H1 (cell line): Measurements from ENCODE around the gene STX2. TPM values are rescaled to one million over a fixed set of nuclear protein-coding genes. Genes with fewer than 3 reads are reported as not detected.

Experiments
- CTCF ChIA-PET: fragments of 300-600 bp; sonication (Branson Sonifier 250); formaldehyde crosslinking; loops from one replicate; lab custom pipeline; 2021; ENCODE audit not compliant: partially characterized antibody; lab: Charles Lee
- POLR2A ChIA-PET: fragments of 300-600 bp; sonication (Branson Sonifier 250); formaldehyde crosslinking; loops from one replicate; lab custom pipeline; 2021; ENCODE audit warnings: inconsistent platforms; ENCODE audit not compliant: partially characterized antibody; lab: Charles Lee
- DNase-seq, 2 experiments: peaks; one replicate each; pipeline versions ENCODE4 v3.0.0 to v3.0.0-alpha.2; 2010 to 2022; ENCODE audit warnings: low spot score in 2 of 2, low read depth in 1 of 2, mixed read lengths in 1 of 2
- FAIRE-seq: peaks from 2 replicates; lab custom pipeline; 2011; peaks lifted over from hg19 to GRCh38; lab: Jason Lieb, UNC
- H2AFZ ChIP-seq: 2 replicates; pipeline ENCODE4 v1.8.1; 2012; ENCODE audit warnings: low read length, inconsistent platforms
- H2AK5ac ChIP-seq: 2 replicates; pipeline ENCODE4 v1.6.1; 2013; ENCODE audit warnings: low read depth, low read length
- H2BK120ac ChIP-seq: replicated peaks from 2 replicates; pipeline ENCODE3; 2013; ENCODE audit warnings: low read depth, low read length, inconsistent platforms
- H2BK12ac ChIP-seq: 2 replicates; pipeline ENCODE4 v1.6.1; 2013; ENCODE audit warnings: low read depth, low read length
- H2BK15ac ChIP-seq: 2 replicates; pipeline ENCODE4 v1.6.1; 2013; ENCODE audit warnings: low read length
- H2BK20ac ChIP-seq: 2 replicates; pipeline ENCODE4 v1.6.1; 2013; ENCODE audit warnings: low read length
- H2BK5ac ChIP-seq: 2 replicates; pipeline ENCODE4 v1.6.1; 2013; ENCODE audit warnings: low read depth, low read length
- H3K14ac ChIP-seq: 2 replicates; pipeline ENCODE4 v1.6.1; 2013; ENCODE audit warnings: inconsistent platforms; ENCODE audit not compliant: insufficient read length
- H3K18ac ChIP-seq: 2 replicates; pipeline ENCODE4 v1.6.1; 2013; ENCODE audit warnings: low read length; ENCODE audit errors: extremely low read depth
- H3K23ac ChIP-seq: 2 replicates; pipeline ENCODE4 v1.6.1; 2013; ENCODE audit warnings: inconsistent platforms; ENCODE audit not compliant: insufficient read length
- H3K23me2 ChIP-seq: 2 replicates; pipeline ENCODE4 v1.6.1; 2013; ENCODE audit warnings: low read depth, low read length
- H3K27ac ChIP-seq: 2 replicates; pipeline ENCODE4 v1.6.1; 2011; ENCODE audit warnings: low read depth, low read length, inconsistent platforms
- H3K27me3 ChIP-seq, 4 experiments: replicated peaks in 1 of 4; 1 replicate in 1 of 4; 2 replicates in 3 of 4; pipeline versions ENCODE4 v1.6.1 to v1.8.1; 2011 to 2013; ENCODE audit warnings: low read length in 3 of 4, mild to moderate bottlenecking in 3 of 4, inconsistent platforms in 2 of 4, mixed read lengths in 2 of 4, moderate library complexity in 1 of 4; ENCODE audit not compliant: control insufficient read depth in 3 of 4, insufficient read depth in 3 of 4; ENCODE audit errors: extremely low read depth in 1 of 4
- H3K36me3 ChIP-seq, 4 experiments: 2 replicates each; pipeline versions ENCODE4 v1.6.1 to v1.8.1; 2011 to 2013; ENCODE audit warnings: mild to moderate bottlenecking in 4 of 4, low read length in 3 of 4, moderate library complexity in 2 of 4, control low read depth in 1 of 4, inconsistent platforms in 1 of 4; ENCODE audit not compliant: insufficient read depth in 4 of 4, control insufficient read depth in 2 of 4
- H3K4ac ChIP-seq: replicated peaks from 2 replicates; pipeline ENCODE3; 2013; ENCODE audit warnings: low read length, low read depth, mixed read lengths, inconsistent platforms; ENCODE audit not compliant: insufficient read length
- H3K4me1 ChIP-seq, 4 experiments: replicated peaks in 1 of 4; 1 replicate in 1 of 4; 2 replicates in 3 of 4; pipeline versions ENCODE4 v1.6.1 to v1.8.1; 2011 to 2013; ENCODE audit warnings: low read length in 3 of 4, inconsistent platforms in 2 of 4, mixed read lengths in 1 of 4; ENCODE audit not compliant: insufficient read depth in 4 of 4, control insufficient read depth in 3 of 4
- H3K4me2 ChIP-seq, 2 experiments: 2 replicates each; pipeline versions ENCODE4 v1.6.1 to v1.8.1; 2011 to 2013; ENCODE audit warnings: low read depth in 2 of 2, low read length in 2 of 2, control low read depth in 1 of 2, inconsistent platforms in 1 of 2, mild to moderate bottlenecking in 1 of 2; ENCODE audit not compliant: insufficient read depth in 1 of 2
- H3K4me3 ChIP-seq, 4 experiments: fragments of 200-600, 300-600 bp in 1 of 4; sonication (generic), shearing (Covaris generic), sonication (Bioruptor Twin) in 1 of 4; 2 replicates each; pipeline versions ENCODE4 v1.5.1 to v1.8.1; 2011 to 2016; ENCODE audit warnings: low read length in 4 of 4, low read depth in 3 of 4, control low read depth in 2 of 4, inconsistent platforms in 2 of 4, mild to moderate bottlenecking in 2 of 4, mixed read lengths in 1 of 4, moderate library complexity in 1 of 4; ENCODE audit not compliant: insufficient read depth in 2 of 4; ENCODE audit errors: extremely low read depth in 1 of 4
- H3K56ac ChIP-seq: replicated peaks from 2 replicates; pipeline ENCODE3; 2013; ENCODE audit warnings: low read depth, mild to moderate bottlenecking, mixed read lengths, low read length, inconsistent platforms; ENCODE audit not compliant: insufficient read length
- H3K79me1 ChIP-seq: 2 replicates; pipeline ENCODE4 v1.6.1; 2013; ENCODE audit warnings: low read depth, low read length, control low read depth
- H3K79me2 ChIP-seq, 2 experiments: 2 replicates each; pipeline versions ENCODE4 v1.6.1 to v1.8.1; 2012 to 2013; ENCODE audit warnings: low read length in 2 of 2, mild to moderate bottlenecking in 2 of 2, inconsistent platforms in 1 of 2; ENCODE audit not compliant: insufficient read depth in 2 of 2, control insufficient read depth in 1 of 2
- H3K9ac ChIP-seq, 4 experiments: replicated peaks in 1 of 4; 1 replicate in 1 of 4; 2 replicates in 3 of 4; pipeline versions ENCODE4 v1.6.1 to v1.8.1; 2011 to 2013; ENCODE audit warnings: low read depth in 3 of 4, low read length in 3 of 4, control low read depth in 2 of 4, mild to moderate bottlenecking in 2 of 4, moderate library complexity in 2 of 4, inconsistent platforms in 1 of 4; ENCODE audit errors: extremely low read depth in 1 of 4
- H3K9me3 ChIP-seq, 2 experiments: 2 replicates each; pipeline versions ENCODE4 v1.6.1 to v1.8.1; 2012 to 2013; ENCODE audit warnings: mild to moderate bottlenecking in 2 of 2, moderate library complexity in 2 of 2, control low read depth in 1 of 2, inconsistent platforms in 1 of 2, low read depth in 1 of 2, low read length in 1 of 2, mixed read lengths in 1 of 2; ENCODE audit not compliant: insufficient read depth in 2 of 2
- H4K20me1 ChIP-seq, 2 experiments: replicated peaks in 1 of 2; 2 replicates each; pipeline versions ENCODE3 to v1.8.1; 2011 to 2013; ENCODE audit warnings: inconsistent platforms in 2 of 2, low read length in 2 of 2, mild to moderate bottlenecking in 1 of 2; ENCODE audit not compliant: insufficient read depth in 2 of 2, control insufficient read depth in 1 of 2
- H4K5ac ChIP-seq: 2 replicates; pipeline ENCODE4 v1.6.1; 2013; ENCODE audit warnings: low read length, low read depth, mixed read lengths, inconsistent platforms; ENCODE audit not compliant: insufficient read length
- H4K8ac ChIP-seq: 2 replicates; pipeline ENCODE4 v1.8.0; 2013; ENCODE audit warnings: mild to moderate bottlenecking, moderate library complexity, low read length, inconsistent platforms; ENCODE audit not compliant: insufficient read depth; ENCODE audit errors: extremely low read depth
- H4K91ac ChIP-seq: replicated peaks from 2 replicates; pipeline ENCODE3; 2013; ENCODE audit warnings: low read length, mixed read lengths, inconsistent platforms; ENCODE audit not compliant: insufficient read length
- EGR1 ChIP-seq: IDR thresholded peaks from 2 replicates; pipeline ENCODE4 v1.6.1; 2011; ENCODE audit warnings: low read depth, low read length, borderline replicate concordance
- EZH2 ChIP-seq: fragments of 200-600 bp; sonication (generic); IDR thresholded peaks from 2 replicates; pipeline ENCODE4 v1.7.1; 2012; ENCODE audit warnings: low read depth, mild to moderate bottlenecking, moderate library complexity, low read length, inconsistent platforms; ENCODE audit not compliant: severe bottlenecking
- KDM4A ChIP-seq: IDR thresholded peaks from one replicate; pipeline ENCODE4 v1.7.1; 2012; ENCODE audit warnings: low read depth, mild to moderate bottlenecking, moderate library complexity, low read length, inconsistent platforms; ENCODE audit not compliant: severe bottlenecking
- POLR2A ChIP-seq, 2 experiments: IDR thresholded peaks; 1 replicate in 1 of 2; 2 replicates in 1 of 2; pipeline ENCODE4 v1.6.1; 2011; ENCODE audit warnings: low read depth in 2 of 2, low read length in 2 of 2, mild to moderate bottlenecking in 2 of 2; ENCODE audit errors: control extremely low read depth in 1 of 2
- POLR2AphosphoS5 ChIP-seq: IDR thresholded peaks from 2 replicates; pipeline ENCODE4 v1.6.1; 2011; ENCODE audit warnings: low read depth, low read length
- ZNF274 ChIP-seq: IDR thresholded peaks from 2 replicates; pipeline ENCODE4 v1.7.0; 2012; ENCODE audit warnings: low read length, borderline replicate concordance; ENCODE audit errors: extremely low read depth
- polyA plus RNA-seq, 7 experiments: library from polyadenylated mRNA; depleted of rRNA in 3 of 7; stranded (reverse) in 5 of 7; unstranded in 2 of 7; fragments of >200 nt in 5 of 7; fragments of 200-250 nt in 2 of 7; gene quantifications; 1 replicate in 5 of 7; 2 replicates in 1 of 7; 4 replicates in 1 of 7; pipeline versions ENCODE4 v1.2.1 to v1.2.3, GENCODE V29; 2011 to 2013; ENCODE audit warnings: missing spikeins in 2 of 7, mixed read lengths in 2 of 7
- total RNA-seq: library from RNA; stranded (reverse); fragmentation: NEBNext Ultra II Directional; extraction: Animal tissue kit (Norgen Biotek cat#: 25700); gene quantifications from 2 replicates; pipeline ENCODE4 v1.2.1, GENCODE V29; 2021

The STX2 gene
- total and polyA plus RNA-seq, 2 of the 8 experiments (the other 6 are each of a cell fraction or from before 2014, with no cell fraction given), result 20.0 to 26.3 TPM

DNA sequence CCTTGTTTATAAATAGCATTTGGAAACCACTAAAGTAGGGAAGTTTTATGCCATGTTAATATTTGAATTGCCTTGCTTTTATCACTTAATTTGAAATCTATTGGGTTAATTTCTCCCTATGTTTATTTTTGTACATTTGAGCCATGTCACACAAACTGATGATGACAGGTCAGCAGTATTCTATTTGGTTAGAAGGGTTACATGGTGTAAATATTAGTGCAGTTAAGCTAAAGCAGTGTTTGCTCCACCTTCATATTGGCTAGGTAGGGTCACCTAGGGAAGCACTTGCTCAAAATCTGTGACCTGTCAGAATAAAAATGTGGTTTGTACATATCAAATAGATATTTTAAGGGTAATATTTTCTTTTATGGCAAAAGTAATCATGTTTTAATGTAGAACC lies 37.2 kb upstream of the STX2 start:
- Histone ChIP-seq H4K5ac (no peak overlapping the region), H3K9me3 (no peaks in the 10 kb centered on the region), H2BK120ac (no peak overlapping the region), H3K27ac (no peak overlapping the region), H2BK15ac (no peak overlapping the region), H2BK12ac (no peak overlapping the region), H3K79me1 (no peaks in the 10 kb centered on the region), H3K27me3 (no peaks in the 10 kb centered on the region), H2AK5ac (no peak overlapping the region), H3K18ac (no peak overlapping the region), H3K4me1 (peaks cover 0 to 5% (median 3%) of the 10 kb centered on the region in 4 experiments; a peak in 4 of 7 replicates)
- FAIRE-seq, result no peak
- CTCF ChIA-PET, result interaction anchor here (2.2 kb wide), 1 partner anchor 49 kb away, joined by 9 read pairs; no protein-coding TSS in a partner anchor
- TF ChIP-seq EGR1, result no peak
- TF ChIP-seq POLR2AphosphoS5, result peak; percentile 68; the same call in 1 of the 2 replicates
- TF ChIP-seq POLR2A (IDR thresholded peaks at IDR 0.05; ENCODE audit: control extremely low read depth in 1 of 2, low read depth in 2 of 2, low read length in 2 of 2), result peak in 1 of 2 experiments; percentile 29; a peak in 1 of 3 replicates
- TF ChIP-seq KDM4A, result no peak
- TF ChIP-seq EZH2, result no peak
- no peak for TF ChIP-seq ZNF274
- TF ChIP-seq, all 59 proteins: peak for 2
- Histone ChIP-seq H3K56ac (no peak overlapping the region), H3K4ac (no peak overlapping the region), H3K9ac (no peak overlapping the region), H3K23me2 (peaks cover 8% of the 10 kb centered on the region), H3K23ac (no peak overlapping the region), H3K4me2 (no peak overlapping the region; a peak in 1 of 4 replicates), H3K14ac (no peak overlapping the region), H4K20me1 (peaks cover 7 to 9% of the 10 kb centered on the region in 2 experiments), H3K36me3 (peaks cover 27 to 53% (median 42%) of the 10 kb centered on the region in 4 experiments), H4K91ac (no peak overlapping the region), H2AFZ (no peak overlapping the region), H3K79me2 (peaks cover 6 to 30% of the 10 kb centered on the region in 2 experiments), H2BK20ac (no peak overlapping the region), H2BK5ac (no peak overlapping the region), H3K4me3 (no peak overlapping the region), H4K8ac (no peak overlapping the region)
- DNase-seq, result no peak
- POLR2A ChIA-PET, result interaction anchor here (1.0 to 8.9 kb wide), 19 partner anchors 10 to 89 kb away, joined by 3 to 86 read pairs (median 9); partner anchors contain the start of gene STX2
